Limb (tissue), 2 donors: ENCODE measurements around the gene IL1RAPL2.
"Not testable (repeated sequence)": the region's sequence is repeated elsewhere in the genome, so short reads cannot be mapped to it uniquely, and the experiment has no call there.

Experiments used
- DNase-seq, 2 donors: peaks; one replicate each; pipeline ENCODE4 v3.0.0-alpha.2; 2016; ENCODE audit errors: extremely low spot score in 2 of 2

IL1RAPL2 gene

DNA sequence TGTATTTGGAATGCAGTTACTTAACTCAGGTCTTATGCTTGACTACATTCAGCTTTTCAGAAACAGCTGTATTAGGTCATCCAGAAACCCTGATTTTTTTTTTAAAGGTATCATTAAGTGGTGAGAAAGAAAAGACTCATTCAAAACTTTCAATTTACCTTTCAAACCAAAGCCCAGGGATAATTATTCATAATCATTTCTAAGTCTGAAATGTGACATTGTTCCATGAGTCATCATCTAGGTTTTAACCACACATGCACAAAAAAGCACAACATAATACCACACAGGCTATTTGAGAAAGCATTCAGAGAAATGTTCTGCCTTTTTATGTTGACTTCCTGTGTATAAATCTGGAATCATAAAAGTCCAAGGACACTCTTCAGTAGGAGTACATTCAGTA lies 288.2 kb downstream of the IL1RAPL2 start:
- DNase-seq, result no peak

DNA sequence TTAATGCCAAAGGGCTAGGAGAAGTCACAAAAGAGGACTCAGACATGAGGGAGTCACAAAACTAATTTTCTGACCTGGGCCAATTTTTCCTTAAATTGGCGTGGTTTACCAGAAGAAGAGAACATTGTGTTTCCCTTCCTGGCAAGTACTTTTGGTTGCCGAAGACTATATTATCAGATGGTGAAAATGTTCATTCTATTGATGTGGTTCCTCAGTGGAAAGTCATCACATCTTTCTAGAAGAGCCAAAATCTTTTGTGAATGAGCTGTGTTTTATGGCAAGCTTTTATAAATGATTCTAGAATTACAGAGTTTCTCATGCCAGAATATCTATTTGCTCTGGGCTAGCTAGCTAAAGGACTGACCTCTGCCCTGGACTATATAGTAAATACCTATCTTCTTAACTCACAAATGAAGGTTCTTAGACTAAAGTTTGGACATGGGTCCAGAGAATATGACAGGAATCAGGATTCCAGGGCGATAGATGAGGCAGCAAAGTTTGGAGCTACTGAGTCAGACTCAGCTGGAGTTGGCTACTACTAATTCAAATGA lies 288.9 kb downstream of the IL1RAPL2 start:
- no peak for DNase-seq

- DNase-seq, result no peak
Measured at GRCh38 chrX:104863466-104863865, 297.5 kb downstream of the IL1RAPL2 start.

DNA sequence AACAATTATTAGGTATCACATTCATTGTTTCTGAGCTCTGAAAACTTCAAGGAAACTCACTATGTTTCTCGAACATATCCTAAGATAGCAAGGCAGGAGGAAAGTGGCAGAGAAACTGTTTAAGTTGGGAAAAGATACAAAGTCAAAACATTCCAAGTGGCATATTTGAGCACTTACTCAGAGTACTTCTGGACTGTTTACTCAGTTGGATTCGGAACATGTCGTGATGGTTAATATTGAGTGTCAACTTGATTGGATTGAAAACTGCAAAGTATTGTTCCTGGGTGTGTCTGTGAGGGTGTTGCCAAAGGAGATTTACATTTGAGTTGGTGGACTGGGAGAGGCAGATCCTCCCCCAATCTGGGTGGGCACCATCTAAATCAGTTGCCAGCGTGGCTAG lies 298.3 kb downstream of the IL1RAPL2 start:
- no peak for DNase-seq

- DNase-seq, result no peak
Measured at GRCh38 chrX:104877504-104877903, 311.5 kb downstream of the IL1RAPL2 start.

- DNase-seq, result no peak
Measured at GRCh38 chrX:104902070-104902469, 336.1 kb downstream of the IL1RAPL2 start.

- not testable (repeated sequence) for DNase-seq
Measured at GRCh38 chrX:104909694-104910093, 343.7 kb downstream of the IL1RAPL2 start.

DNA sequence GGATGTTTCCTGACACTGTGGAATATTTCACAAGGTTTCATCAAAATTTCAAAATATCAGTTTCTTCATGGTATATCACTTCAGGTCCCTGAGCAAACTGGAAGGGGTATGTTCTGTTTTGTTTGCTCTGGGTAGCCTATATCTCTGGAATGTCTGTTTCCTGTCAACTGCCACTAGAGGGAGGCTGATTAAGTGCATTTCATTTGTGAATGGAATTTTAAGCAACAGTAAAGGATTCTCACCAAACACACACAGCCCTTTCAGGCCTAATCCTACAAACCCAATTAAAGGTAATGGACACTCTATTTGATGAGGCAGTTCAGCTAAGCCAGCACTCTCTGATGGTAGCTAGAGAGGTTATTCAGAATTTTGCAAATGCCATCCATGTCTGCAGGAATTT lies 347.3 kb downstream of the IL1RAPL2 start:
- no peak for DNase-seq

GRCh38 chrX:104914686-104915085 lies 348.7 kb downstream of the IL1RAPL2 start:
- DNase-seq, result not testable (repeated sequence)

DNA sequence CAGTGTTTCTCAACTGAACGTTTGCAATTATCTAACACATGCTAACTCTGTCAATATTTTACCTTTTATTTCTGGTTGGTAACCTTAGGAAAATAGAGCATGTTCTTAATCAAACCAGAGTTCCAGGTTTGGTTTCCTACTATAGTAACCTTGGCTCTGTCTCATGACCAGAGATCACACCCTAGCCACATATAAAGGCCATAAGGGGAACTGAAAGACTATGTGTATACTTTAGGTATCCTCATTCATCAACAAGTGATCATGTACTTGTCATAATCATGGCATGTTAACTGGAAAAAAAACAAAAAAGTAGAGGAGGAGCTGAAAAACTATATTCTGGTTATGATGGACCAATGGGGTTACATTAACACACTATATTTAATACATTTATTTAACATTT lies 352.1 kb downstream of the IL1RAPL2 start:
- no peak for DNase-seq

- no peak for DNase-seq
Measured at GRCh38 chrX:104921584-104922205, 355.7 kb downstream of the IL1RAPL2 start.

DNA sequence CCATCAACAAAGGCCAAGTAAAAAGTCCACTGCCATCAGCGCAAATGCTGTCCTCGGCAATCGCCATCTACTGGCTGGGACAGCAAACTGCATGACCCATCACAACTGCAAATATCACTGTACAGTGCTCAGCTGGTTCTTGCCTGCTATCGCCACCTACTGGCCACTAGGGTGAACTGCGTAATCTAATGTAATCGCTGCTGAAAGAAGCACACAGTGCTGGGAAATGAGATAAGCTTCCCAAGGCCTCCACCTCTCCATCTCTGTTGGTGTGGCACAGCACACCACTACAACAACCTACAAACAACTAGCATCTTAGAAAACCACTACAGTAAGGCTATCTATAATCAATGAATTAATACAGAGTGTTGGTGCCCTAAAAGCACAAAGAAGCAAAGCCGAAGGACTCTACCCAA lies 356.2 kb downstream of the IL1RAPL2 start:
- peak; percentile 22 to 53 for DNase-seq

GRCh38 chrX:104929324-104929723 lies 363.3 kb downstream of the IL1RAPL2 start:
- no peak for DNase-seq

GRCh38 chrX:104935581-104935980 lies 369.6 kb downstream of the IL1RAPL2 start:
- no peak for DNase-seq

DNA sequence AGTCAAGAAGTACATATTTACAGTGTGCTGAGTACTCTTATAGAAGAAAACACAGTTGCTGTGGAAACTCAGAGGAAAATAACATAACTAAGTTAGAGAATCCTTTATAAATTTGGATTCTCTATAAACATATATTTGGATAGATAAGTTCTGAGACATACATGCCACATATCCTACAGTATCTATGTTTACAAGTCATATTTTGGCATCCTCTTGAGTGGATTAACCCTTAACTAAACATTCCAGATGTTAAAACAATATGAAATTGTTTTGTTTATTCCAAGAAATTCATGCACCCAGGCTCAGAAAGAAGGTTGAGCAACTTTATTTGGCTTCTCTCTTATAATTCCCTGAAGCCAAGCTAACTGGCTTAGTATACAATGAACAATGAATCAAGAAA lies 387.3 kb downstream of the IL1RAPL2 start:
- no peak for DNase-seq

GRCh38 chrX:104961926-104962325 lies 395.9 kb downstream of the IL1RAPL2 start:
- no peak for DNase-seq

DNA sequence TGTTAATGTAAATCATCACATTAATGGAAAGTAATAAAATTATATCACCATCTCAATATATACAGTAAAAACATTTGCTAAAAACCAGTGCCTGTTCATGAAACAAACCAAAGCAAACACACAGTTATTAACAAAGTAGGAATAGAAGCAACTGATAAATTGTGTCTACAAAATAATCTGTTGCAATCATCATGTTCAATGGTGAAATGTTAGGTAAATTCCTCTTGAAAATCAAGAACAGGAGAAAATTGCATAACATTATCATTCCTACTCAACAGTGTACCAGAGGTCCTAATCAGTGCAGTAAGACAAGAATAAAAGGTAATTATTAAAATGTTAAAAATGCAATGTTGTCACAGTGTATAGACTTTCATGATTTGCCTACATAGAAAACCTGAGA lies 402.2 kb downstream of the IL1RAPL2 start:
- no peak for DNase-seq

DNA sequence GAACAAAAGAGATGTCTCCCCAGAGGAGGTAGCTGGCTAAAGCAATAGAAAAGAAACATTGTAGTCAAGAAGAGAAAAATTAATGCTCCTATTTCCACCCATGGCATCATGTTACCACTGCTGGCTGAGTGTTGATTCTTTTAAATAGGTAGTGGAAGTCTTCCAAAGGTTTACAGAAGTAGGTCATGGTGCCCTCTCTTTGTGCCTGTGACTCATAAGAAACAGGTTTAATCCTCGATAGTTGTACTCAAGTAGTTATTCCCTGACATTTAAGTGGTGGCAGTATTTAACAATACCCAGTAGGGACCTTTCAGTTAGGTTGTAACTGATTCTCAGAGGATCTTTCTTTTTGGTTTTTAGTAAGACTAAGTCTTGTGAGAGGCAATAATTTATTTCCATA lies 406.7 kb downstream of the IL1RAPL2 start:
- no peak for DNase-seq

DNA sequence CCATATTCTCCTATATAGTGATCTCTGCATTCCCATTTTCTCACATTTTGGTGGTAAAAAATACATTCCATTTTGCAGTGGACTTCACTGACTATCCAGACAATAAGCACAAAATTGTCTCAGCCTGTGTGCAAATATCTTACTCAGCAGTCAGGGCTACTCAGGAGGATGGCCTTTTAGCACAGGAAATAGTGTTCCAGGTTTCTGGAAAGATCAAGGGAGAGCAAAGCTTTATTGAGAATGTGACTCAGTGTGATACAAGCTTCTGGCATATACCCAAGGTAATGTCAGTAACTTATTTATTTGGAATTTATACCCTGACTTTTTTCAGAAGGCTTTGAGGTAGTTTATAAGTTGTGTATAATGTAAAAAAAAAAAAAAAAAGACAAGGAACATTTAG lies 421.1 kb downstream of the IL1RAPL2 start:
- no peak for DNase-seq

- DNase-seq, result no peak
Measured at GRCh38 chrX:104988038-104988437, 422.0 kb downstream of the IL1RAPL2 start.

DNA sequence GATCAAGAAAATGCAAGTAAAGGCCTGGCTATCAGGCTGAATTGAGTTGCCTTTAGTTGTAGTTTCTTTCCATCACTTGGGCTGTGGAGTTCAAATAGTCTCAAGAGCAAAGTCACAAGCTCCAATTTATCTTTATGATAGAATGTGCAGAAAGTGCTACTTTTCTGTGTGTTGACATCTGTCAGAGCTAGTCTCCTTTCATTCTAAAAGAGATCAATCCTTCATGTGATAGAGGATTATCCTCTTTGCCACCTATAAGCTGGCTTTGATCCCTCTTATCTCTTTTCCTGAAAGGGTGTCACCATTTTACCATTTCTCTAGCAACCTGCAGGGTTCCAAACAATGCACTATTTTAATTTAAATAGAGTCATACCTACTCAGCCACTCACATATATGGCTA lies 429.5 kb downstream of the IL1RAPL2 start:
- DNase-seq, result no peak

DNA sequence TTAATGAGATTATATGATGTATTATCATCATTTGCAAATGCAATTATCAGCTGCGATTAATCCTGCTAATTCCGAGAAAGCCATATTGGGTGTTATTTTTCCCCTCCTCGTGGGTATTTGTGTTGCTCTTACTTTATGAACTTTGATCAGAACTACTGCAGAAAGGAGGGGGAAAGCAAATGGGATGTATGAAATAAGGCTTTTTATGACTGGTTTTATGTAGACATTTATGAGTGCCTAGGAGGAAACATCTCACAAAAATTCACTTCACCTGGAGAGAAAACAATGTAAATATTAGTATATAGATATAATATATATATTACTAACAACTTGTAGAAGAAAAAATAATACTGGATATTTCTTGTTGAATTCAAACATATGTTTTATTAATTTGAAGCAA lies 440.1 kb downstream of the IL1RAPL2 start:
- DNase-seq, result no peak

- no peak for DNase-seq
Measured at GRCh38 chrX:105006996-105007395, 441.0 kb downstream of the IL1RAPL2 start.

DNA sequence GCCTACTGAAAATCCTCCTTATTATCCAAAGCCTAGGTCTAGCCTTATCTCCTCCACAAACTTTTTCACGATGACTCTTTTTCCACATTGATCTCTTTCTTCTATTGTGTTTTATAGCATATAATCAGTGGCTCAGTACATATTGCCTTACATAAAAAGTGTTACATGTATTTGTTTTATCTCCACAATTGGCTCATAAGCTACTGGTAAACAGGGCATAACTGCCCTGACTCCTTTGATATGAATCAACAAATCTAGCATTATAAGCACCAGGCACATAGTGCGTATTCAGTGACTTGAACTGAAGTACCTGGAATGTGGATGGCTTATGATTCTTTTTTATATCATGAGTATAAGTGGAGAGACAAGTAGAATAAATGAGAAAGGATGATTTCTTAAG lies 447.7 kb downstream of the IL1RAPL2 start:
- DNase-seq, result no peak
